Stimulated activated CD4-positive, alpha-beta T cell treated with anti-CD3 and anti-CD28 coated beads, Interleukin-2, amount 100 ng/mL, for 4 hours (primary cell): Measurements from ENCODE around the gene NOS1AP.

ENCODE experiments used
- DNase-seq: peaks from one replicate; pipeline ENCODE4 v3.0.0-alpha.2; 2020; ENCODE audit warnings: low read depth

The NOS1AP gene

GRCh38 chr1:162367772-162368171 lies 298.3 kb downstream of the NOS1AP start:
- DNase-seq = no peak

- no peak for DNase-seq
These were observed 299.0 kb downstream of the NOS1AP start for GRCh38 chr1:162368451-162368850.

GRCh38 chr1:162369571-162369970 lies 300.1 kb downstream of the NOS1AP start:
- no peak for DNase-seq

- DNase-seq = no peak
These were observed 300.7 kb downstream of the NOS1AP start for GRCh38 chr1:162370161-162370560.

GRCh38 chr1:162370721-162371120 lies 301.2 kb downstream of the NOS1AP start:
- DNase-seq = no peak

- DNase-seq = no peak
These were observed 302.1 kb downstream of the NOS1AP start for GRCh38 chr1:162371611-162372010.

- DNase-seq = no peak
These were observed 302.9 kb downstream of the NOS1AP start for GRCh38 chr1:162372159-162373071.

GRCh38 chr1:162373072-162373427 lies 303.6 kb downstream of the NOS1AP start:
- no peak for DNase-seq

GRCh38 chr1:162373541-162374260 lies 304.2 kb downstream of the NOS1AP start:
- no peak for DNase-seq

- DNase-seq = no peak
These were observed 304.9 kb downstream of the NOS1AP start for GRCh38 chr1:162374406-162374805.

GRCh38 chr1:162375463-162375862 lies 306.0 kb downstream of the NOS1AP start:
- no peak for DNase-seq

GRCh38 chr1:162376691-162377090 lies 307.2 kb downstream of the NOS1AP start, which contains the start of gene SPATA46:
SPATA46 (minus strand) TSS chr1:162376854; CDS start chr1:162376790, 64 bp downstream.
- no peak for DNase-seq

GRCh38 chr1:162380061-162380846 lies 310.8 kb downstream of the NOS1AP start:
- no peak for DNase-seq

GRCh38 chr1:162381383-162381782 lies 311.9 kb downstream of the NOS1AP start, which contains the start of gene C1orf226:
C1orf226 (plus strand) TSS chr1:162381728; CDS start chr1:162381902, 174 bp downstream.
- DNase-seq = no peak

- no peak for DNase-seq
These were observed 312.7 kb downstream of the NOS1AP start for GRCh38 chr1:162381941-162382750.

GRCh38 chr1:162383091-162383490 lies 313.6 kb downstream of the NOS1AP start:
- DNase-seq = no peak

GRCh38 chr1:162383516-162383915 lies 314.0 kb downstream of the NOS1AP start:
- DNase-seq = no peak

- no peak for DNase-seq
These were observed 314.6 kb downstream of the NOS1AP start for GRCh38 chr1:162384116-162384515.

GRCh38 chr1:162384601-162385279 lies 315.2 kb downstream of the NOS1AP start:
- no peak for DNase-seq

- DNase-seq = no peak
These were observed 315.8 kb downstream of the NOS1AP start for GRCh38 chr1:162385280-162385623.

GRCh38 chr1:162385702-162386101 lies 316.2 kb downstream of the NOS1AP start:
- DNase-seq = no peak
